ENCODE data around the gene TNFRSF12A. TPM values are rescaled to one million over a fixed set of nuclear protein-coding genes. Genes with fewer than 3 reads are reported as not detected.

The TNFRSF12A gene
- total and polyA plus RNA-seq, 2 of the 8 experiments (the other 6 are each of a cell fraction or from before 2014, with no cell fraction given): 81.0 to 82.5 TPM

- TF ChIP-seq POU5F1 (IDR thresholded peaks at IDR 0.05; ENCODE audit: low read depth, low read length) (no peak), BRCA1 (IDR thresholded peaks at IDR 0.05; ENCODE audit: low read depth, low read length) (no peak), CHD2 (IDR thresholded peaks at IDR 0.05; ENCODE audit: low read length) (no peak), CHD7 (IDR thresholded peaks at IDR 0.05; ENCODE audit: insufficient replicate concordance, low read length) (no peak)
Observed at GRCh38 chr16:2988590-2989099, 31.5 kb upstream of the TNFRSF12A start (continued).
